ENCODE data around the gene TPRG1L.

The TPRG1L gene

GRCh38 chr1:3636531-3636930 is 11.7 kb downstream of the TPRG1L start:
- Mint-ChIP-seq H3K36me3 (ENCODE audit: low read depth) (peaks cover 42% of the 10 kb centered on the region), H3K27me3 (no peaks in the 10 kb centered on the region), H3K4me1 (ENCODE audit: low read depth) (no peaks in the 10 kb centered on the region), H3K4me3 (no peak overlapping the region), H3K9me3 (no peaks in the 10 kb centered on the region), H3K27ac (no peak overlapping the region)

GRCh38 chr1:3638027-3638426 is 13.2 kb downstream of the TPRG1L start:
- Mint-ChIP-seq H3K9me3 (no peaks in the 10 kb centered on the region), H3K4me1 (ENCODE audit: low read depth) (no peaks in the 10 kb centered on the region), H3K36me3 (ENCODE audit: low read depth) (peaks cover 49% of the 10 kb centered on the region), H3K27me3 (no peaks in the 10 kb centered on the region), H3K4me3 (no peak overlapping the region), H3K27ac (no peak overlapping the region)

- Mint-ChIP-seq H3K9me3 (no peaks in the 10 kb centered on the region), H3K4me1 (ENCODE audit: low read depth) (no peaks in the 10 kb centered on the region), H3K36me3 (ENCODE audit: low read depth) (peaks cover 51% of the 10 kb centered on the region), H3K27ac (no peak overlapping the region), H3K4me3 (no peak overlapping the region), H3K27me3 (no peaks in the 10 kb centered on the region)
Measured at GRCh38 chr1:3638676-3639075, 13.9 kb downstream of the TPRG1L start.

GRCh38 chr1:3639397-3639911 is 14.6 kb downstream of the TPRG1L start:
- no peaks in the 10 kb centered on the region for H3K9me3 Mint-ChIP-seq
- peaks cover 48% of the 10 kb centered on the region for H3K36me3 Mint-ChIP-seq (ENCODE audit: low read depth)
- H3K4me3 Mint-ChIP-seq, result no peak overlapping the region
- no peaks in the 10 kb centered on the region for H3K4me1 Mint-ChIP-seq (ENCODE audit: low read depth)
- no peaks in the 10 kb centered on the region for H3K27me3 Mint-ChIP-seq
- H3K27ac Mint-ChIP-seq, result no peak overlapping the region

- H3K4me3 Mint-ChIP-seq, result no peak overlapping the region
- no peaks in the 10 kb centered on the region for H3K4me1 Mint-ChIP-seq (ENCODE audit: low read depth)
- H3K36me3 Mint-ChIP-seq (ENCODE audit: low read depth), result peaks cover 47% of the 10 kb centered on the region
- no peaks in the 10 kb centered on the region for H3K9me3 Mint-ChIP-seq
- no peaks in the 10 kb centered on the region for H3K27me3 Mint-ChIP-seq
- H3K27ac Mint-ChIP-seq, result no peak overlapping the region
Measured at GRCh38 chr1:3640121-3640837, 15.5 kb downstream of the TPRG1L start.

GRCh38 chr1:3641046-3641760 is 16.4 kb downstream of the TPRG1L start:
- no peaks in the 10 kb centered on the region for H3K9me3 Mint-ChIP-seq
- H3K36me3 Mint-ChIP-seq (ENCODE audit: low read depth), result peaks cover 51% of the 10 kb centered on the region
- H3K4me3 Mint-ChIP-seq, result no peak overlapping the region
- no peaks in the 10 kb centered on the region for H3K4me1 Mint-ChIP-seq (ENCODE audit: low read depth)
- H3K27ac Mint-ChIP-seq, result no peak overlapping the region
- H3K27me3 Mint-ChIP-seq, result no peaks in the 10 kb centered on the region

GRCh38 chr1:3641816-3642215 is 17.0 kb downstream of the TPRG1L start:
- Mint-ChIP-seq H3K36me3 (ENCODE audit: low read depth) (peaks cover 45% of the 10 kb centered on the region), H3K4me1 (ENCODE audit: low read depth) (no peaks in the 10 kb centered on the region), H3K9me3 (no peaks in the 10 kb centered on the region), H3K27ac (no peak overlapping the region), H3K27me3 (no peaks in the 10 kb centered on the region), H3K4me3 (no peak overlapping the region)

- Mint-ChIP-seq H3K9me3 (no peaks in the 10 kb centered on the region), H3K27me3 (no peaks in the 10 kb centered on the region), H3K27ac (no peak overlapping the region), H3K4me3 (no peak overlapping the region), H3K36me3 (ENCODE audit: low read depth) (peaks cover 41% of the 10 kb centered on the region), H3K4me1 (ENCODE audit: low read depth) (peaks cover 1% of the 10 kb centered on the region)
Measured at GRCh38 chr1:3642919-3643675, 18.3 kb downstream of the TPRG1L start.

GRCh38 chr1:3644273-3644672 is 19.5 kb downstream of the TPRG1L start:
- Mint-ChIP-seq H3K27ac (no peak overlapping the region), H3K4me3 (no peak overlapping the region), H3K36me3 (ENCODE audit: low read depth) (peaks cover 36% of the 10 kb centered on the region), H3K9me3 (no peaks in the 10 kb centered on the region), H3K27me3 (no peaks in the 10 kb centered on the region), H3K4me1 (ENCODE audit: low read depth) (peaks cover 13% of the 10 kb centered on the region)

- H3K4me1 Mint-ChIP-seq (ENCODE audit: low read depth), result peaks cover 16% of the 10 kb centered on the region
- no peaks in the 10 kb centered on the region for H3K9me3 Mint-ChIP-seq
- no peak overlapping the region for H3K27ac Mint-ChIP-seq
- H3K27me3 Mint-ChIP-seq, result no peaks in the 10 kb centered on the region
- H3K36me3 Mint-ChIP-seq (ENCODE audit: low read depth), result peaks cover 36% of the 10 kb centered on the region
- H3K4me3 Mint-ChIP-seq, result no peak overlapping the region
Measured at GRCh38 chr1:3645247-3645646, 20.4 kb downstream of the TPRG1L start.

GRCh38 chr1:3645666-3646355 is 21.0 kb downstream of the TPRG1L start:
- H3K4me3 Mint-ChIP-seq, result no peak overlapping the region
- peaks cover 19% of the 10 kb centered on the region for H3K4me1 Mint-ChIP-seq (ENCODE audit: low read depth)
- peaks cover 36% of the 10 kb centered on the region for H3K36me3 Mint-ChIP-seq (ENCODE audit: low read depth)
- no peaks in the 10 kb centered on the region for H3K9me3 Mint-ChIP-seq
- H3K27ac Mint-ChIP-seq, result no peak overlapping the region
- no peaks in the 10 kb centered on the region for H3K27me3 Mint-ChIP-seq

GRCh38 chr1:3646596-3646995 is 21.8 kb downstream of the TPRG1L start:
- Mint-ChIP-seq H3K27me3 (peaks cover 6% of the 10 kb centered on the region), H3K4me3 (no peak overlapping the region)

GRCh38 chr1:3649342-3650247 is 24.8 kb downstream of the TPRG1L start, which contains the start of gene WRAP73:
Gene WRAP73 (minus strand): TSS chr1:3650103. CDS start chr1:3649999, 104 bp downstream.
- peaks cover 18% of the 10 kb centered on the region for H3K36me3 Mint-ChIP-seq (ENCODE audit: low read depth)
- H3K27me3 Mint-ChIP-seq, result peaks cover 22% of the 10 kb centered on the region
- H3K4me3 Mint-ChIP-seq, result peak within 1 kb of the TSS; percentile 84
- peak within 1 kb of the TSS; percentile 40 for H3K27ac Mint-ChIP-seq
- H3K4me1 Mint-ChIP-seq (ENCODE audit: low read depth), result peaks cover 24% of the 10 kb centered on the region
- no peaks in the 10 kb centered on the region for H3K9me3 Mint-ChIP-seq

More at GRCh38 chr1:3646596-3646995, 21.8 kb downstream of the TPRG1L start:
- peaks cover 24% of the 10 kb centered on the region for H3K4me1 Mint-ChIP-seq (ENCODE audit: low read depth)
- H3K9me3 Mint-ChIP-seq, result no peaks in the 10 kb centered on the region
- H3K36me3 Mint-ChIP-seq (ENCODE audit: low read depth), result peaks cover 35% of the 10 kb centered on the region
- H3K27ac Mint-ChIP-seq, result no peak overlapping the region

All from stimulated activated naive CD8-positive, alpha-beta T cell treated with anti-CD3 and anti-CD28 coated beads, Interleukin-15, Interleukin-2, amounts not matched to agents 100 ng/mL and 50 ng/mL, for 24 hours (primary cell).